Activated naive CD4-positive, alpha-beta T cell treated with anti-CD3 and anti-CD28 coated beads, Interleukin-2, amount 50 U/mL, for 24 hours (primary cell): Measurements from ENCODE around the gene SLC35A2.

Experiments used
- H3K27ac Mint-ChIP-seq: one replicate; pipeline ENCODE4 v1.8.0; 2021; ENCODE audit warnings: mild to moderate bottlenecking, mixed read lengths
- H3K27me3 Mint-ChIP-seq: one replicate; pipeline ENCODE4 v1.8.0; 2021; ENCODE audit warnings: mixed read lengths
- H3K36me3 Mint-ChIP-seq: one replicate; pipeline ENCODE4 v1.8.0; 2021; ENCODE audit warnings: mixed read lengths
- H3K4me1 Mint-ChIP-seq: one replicate; pipeline ENCODE4 v1.8.0; 2021; ENCODE audit warnings: mixed read lengths
- H3K4me3 Mint-ChIP-seq: one replicate; pipeline ENCODE4 v1.8.0; 2021; ENCODE audit warnings: mild to moderate bottlenecking, mixed read lengths
- H3K9me3 Mint-ChIP-seq: one replicate; pipeline ENCODE4 v1.8.0; 2021; ENCODE audit warnings: mixed read lengths

The SLC35A2 gene

DNA sequence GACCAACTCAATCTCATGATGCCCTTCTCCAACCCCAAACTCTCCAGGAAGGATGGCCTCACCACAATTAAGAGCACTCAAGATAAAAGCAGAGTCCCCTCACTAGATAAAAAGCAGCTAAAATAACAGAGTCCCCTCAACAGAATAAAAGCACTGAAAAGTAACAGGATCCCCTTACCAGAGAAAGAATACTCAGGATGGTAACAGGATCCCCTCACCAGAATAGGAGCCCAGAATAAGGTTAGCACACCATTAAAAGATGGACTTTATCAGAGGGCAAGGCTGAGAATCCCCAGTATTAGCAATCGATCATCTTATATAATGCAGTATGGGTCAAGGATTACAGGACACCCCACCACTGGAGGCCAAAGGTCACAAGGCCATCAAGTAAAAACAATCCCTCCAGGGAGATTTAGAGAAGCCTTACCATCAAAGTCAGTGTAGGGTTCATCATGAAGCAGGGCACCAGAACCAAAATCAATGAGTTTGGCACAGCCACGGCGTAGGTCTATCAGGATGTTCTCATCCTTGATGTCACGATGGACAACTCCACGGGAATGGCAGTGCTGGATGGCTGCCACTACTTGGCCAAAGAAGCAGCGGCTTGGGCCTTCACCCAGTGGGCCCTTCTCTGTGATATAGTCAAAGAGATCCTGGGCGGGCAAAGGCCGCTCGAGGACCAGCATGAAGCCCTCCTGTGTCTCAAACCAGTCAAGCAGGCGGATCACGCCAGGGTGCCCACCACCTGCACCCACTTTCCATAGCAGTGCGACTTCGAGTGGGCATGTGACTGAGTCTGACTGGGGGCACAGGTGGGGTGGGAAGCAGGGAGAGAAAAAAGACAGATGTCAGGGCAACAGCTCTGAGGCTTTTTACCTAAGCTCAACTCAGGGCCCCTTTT, 3.4 kb upstream of the SLC35A2 start:
- Mint-ChIP-seq H3K27me3 (no peaks in the 10 kb centered on the region), H3K27ac (peak overlapping the region; percentile 74), H3K9me3 (no peaks in the 10 kb centered on the region), H3K4me3 (peak overlapping the region; percentile 95), H3K36me3 (peaks cover 8% of the 10 kb centered on the region), H3K4me1 (peaks cover 51% of the 10 kb centered on the region)

DNA sequence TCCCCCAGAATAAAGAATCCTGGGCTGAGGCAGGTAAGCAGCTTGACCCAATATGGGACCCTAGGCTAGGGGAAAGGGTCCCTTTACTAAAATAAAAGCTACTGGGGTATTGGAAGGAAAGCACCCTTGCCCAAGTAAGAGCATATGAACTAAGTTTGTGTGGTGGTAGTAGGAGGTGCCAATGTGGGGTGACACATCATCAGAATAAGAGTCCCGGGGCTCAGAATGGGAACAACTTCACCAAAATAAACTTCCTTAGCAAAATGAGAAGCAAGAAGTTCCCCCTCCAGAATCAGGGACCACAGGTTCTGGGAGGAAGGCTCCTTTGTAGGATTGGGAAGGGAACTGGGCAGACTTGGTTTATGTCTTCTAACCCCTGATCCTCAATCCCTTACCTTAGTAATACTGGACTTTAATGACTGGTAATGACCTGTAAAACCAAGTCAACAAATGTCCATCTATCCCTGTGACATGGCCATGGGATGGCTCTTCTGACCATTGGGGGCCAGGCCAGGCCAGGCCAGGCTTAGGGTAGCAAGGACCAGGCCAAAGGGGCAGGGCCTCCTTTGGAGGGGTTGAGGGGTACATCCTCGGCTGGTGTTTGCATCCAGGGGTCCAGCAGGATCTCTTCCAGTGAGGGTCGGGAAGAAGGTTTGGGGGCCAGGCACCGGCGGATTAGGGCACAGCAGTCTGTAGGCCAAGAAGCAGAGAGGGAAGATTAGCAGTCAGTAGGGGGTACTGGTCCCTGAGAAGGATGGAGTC, 2.3 kb upstream of the SLC35A2 start:
- Mint-ChIP-seq H3K4me1 (peaks cover 48% of the 10 kb centered on the region), H3K4me3 (peak overlapping the region; percentile 95)

DNA sequence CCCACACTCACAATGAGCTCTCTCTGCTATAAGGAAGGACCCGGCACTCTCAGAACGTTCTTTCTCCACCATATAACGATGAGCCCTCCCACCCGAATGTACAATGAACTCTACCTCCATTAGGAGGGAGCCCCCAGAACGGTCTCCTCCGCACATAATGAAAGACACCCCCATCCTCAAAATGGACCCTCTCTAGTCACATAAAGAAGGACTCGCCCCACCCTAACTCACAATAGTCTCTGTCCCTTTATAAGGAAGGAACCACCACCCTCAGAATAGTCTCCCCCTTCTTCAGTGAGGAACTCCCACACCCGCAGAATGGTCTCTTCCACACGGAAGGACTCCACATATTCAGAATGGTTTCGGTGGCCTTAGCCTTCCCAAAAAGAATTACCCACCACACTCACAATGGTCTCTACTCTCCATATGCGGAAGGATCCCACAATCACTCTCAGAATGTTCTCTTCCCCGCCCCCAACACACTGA, 477 bp downstream of the SLC35A2 start:
- Mint-ChIP-seq H3K4me3 (peak overlapping the region; percentile 91), H3K27ac (peak overlapping the region; percentile 99), H3K9me3 (no peaks in the 10 kb centered on the region), H3K27me3 (no peaks in the 10 kb centered on the region), H3K4me1 (peaks cover 44% of the 10 kb centered on the region), H3K36me3 (peaks cover 2% of the 10 kb centered on the region)

More for the DNA sequence above, 2.3 kb upstream of the SLC35A2 start:
- H3K36me3 Mint-ChIP-seq = peaks cover 8% of the 10 kb centered on the region
- peak overlapping the region; percentile 74 for H3K27ac Mint-ChIP-seq
- H3K27me3 Mint-ChIP-seq = no peaks in the 10 kb centered on the region
- no peaks in the 10 kb centered on the region for H3K9me3 Mint-ChIP-seq

DNA sequence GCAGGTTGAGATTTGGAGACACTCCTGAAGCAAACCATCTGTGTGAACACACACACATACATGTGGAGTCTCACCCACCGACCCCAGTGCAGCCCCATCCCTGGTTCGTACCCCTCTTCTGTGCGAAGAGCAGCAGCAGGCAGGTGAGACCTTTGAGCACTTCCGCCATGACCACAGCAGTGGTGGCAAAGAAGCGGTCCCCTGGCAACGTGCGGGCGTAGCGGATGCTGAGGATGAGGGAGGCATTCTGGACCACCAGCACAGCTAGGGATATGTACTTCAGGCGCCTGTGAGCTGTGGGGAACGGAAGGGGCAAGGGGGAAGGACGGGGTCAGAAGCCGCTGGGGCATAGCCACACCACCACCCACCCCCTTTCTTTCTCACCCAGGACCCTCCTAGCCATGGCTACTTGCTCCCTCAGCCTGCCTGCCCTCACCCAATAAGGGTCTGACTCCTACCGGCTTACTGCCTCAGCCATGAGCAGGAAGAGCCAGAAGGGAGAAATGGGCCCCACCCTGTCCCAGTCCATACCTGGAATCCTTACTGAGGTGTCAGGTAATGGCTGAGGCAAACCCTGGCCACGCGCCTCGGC, 1.6 kb downstream of the SLC35A2 start:
- Mint-ChIP-seq H3K27ac (no peak overlapping the region), H3K9me3 (no peaks in the 10 kb centered on the region), H3K4me3 (no peak overlapping the region), H3K4me1 (peaks cover 36% of the 10 kb centered on the region), H3K36me3 (peaks cover 2% of the 10 kb centered on the region), H3K27me3 (no peaks in the 10 kb centered on the region)

DNA sequence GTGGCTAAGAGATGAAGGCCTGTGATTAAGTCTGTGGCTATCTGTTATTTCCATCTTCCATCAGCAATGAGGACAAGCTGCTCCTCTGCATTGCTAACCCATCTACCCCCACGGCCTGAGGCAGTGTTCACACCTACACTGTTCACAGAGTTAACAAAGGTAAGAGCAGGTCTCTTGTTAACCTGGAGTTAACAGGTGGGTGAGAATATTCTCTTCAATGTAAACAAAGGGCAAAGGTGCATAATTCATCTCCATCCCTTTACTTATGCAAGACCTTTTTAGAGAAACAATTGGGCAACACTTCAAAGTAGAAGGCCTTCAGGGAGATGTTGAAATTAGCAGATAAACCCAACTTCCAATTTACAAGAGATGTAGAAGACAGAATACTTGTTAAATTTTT, 2.8 kb downstream of the SLC35A2 start:
- H3K27ac Mint-ChIP-seq = no peak overlapping the region
- no peaks in the 10 kb centered on the region for H3K9me3 Mint-ChIP-seq
- H3K27me3 Mint-ChIP-seq = no peaks in the 10 kb centered on the region
- peaks cover 24% of the 10 kb centered on the region for H3K4me1 Mint-ChIP-seq
- H3K36me3 Mint-ChIP-seq = peaks cover 2% of the 10 kb centered on the region
- no peak overlapping the region for H3K4me3 Mint-ChIP-seq

DNA sequence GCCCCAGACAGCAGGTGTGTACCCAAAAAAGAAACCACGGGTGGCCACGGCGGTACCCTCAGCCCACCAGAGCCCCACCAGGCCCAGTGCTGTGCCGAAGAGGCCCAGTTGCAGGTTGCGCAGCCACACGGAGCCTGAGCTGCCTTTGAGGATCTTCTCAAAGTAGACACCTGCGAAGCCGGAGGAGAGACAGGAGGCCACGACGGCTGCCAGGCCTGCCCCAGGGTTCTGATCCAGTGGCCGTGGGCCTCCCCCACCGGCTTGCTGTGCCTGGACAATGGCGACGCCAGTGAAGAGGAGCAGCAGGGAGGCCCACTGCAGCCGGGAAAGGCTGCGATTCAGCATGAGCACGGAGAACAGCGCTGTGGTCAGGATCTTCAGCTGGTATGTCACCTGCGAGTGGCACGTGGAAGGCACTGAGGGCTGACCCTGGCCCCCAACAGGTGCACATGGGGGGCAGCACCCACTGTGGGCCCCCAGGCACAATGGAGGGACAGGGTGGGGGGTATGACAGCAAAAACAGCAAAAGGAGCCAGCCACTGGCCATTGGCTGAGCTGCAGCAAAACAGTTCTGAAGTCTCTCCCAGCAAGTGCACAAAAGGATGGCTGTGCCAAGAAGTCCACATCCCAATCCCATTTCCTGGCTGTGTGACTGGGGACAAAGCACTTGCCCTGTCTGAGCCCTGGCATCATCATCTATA, 6.2 kb downstream of the SLC35A2 start:
- Mint-ChIP-seq H3K27me3 (no peaks in the 10 kb centered on the region), H3K4me3 (no peak overlapping the region), H3K9me3 (no peaks in the 10 kb centered on the region), H3K4me1 (peaks cover under 1% of the 10 kb centered on the region), H3K27ac (no peak overlapping the region), H3K36me3 (peaks cover 4% of the 10 kb centered on the region)

DNA sequence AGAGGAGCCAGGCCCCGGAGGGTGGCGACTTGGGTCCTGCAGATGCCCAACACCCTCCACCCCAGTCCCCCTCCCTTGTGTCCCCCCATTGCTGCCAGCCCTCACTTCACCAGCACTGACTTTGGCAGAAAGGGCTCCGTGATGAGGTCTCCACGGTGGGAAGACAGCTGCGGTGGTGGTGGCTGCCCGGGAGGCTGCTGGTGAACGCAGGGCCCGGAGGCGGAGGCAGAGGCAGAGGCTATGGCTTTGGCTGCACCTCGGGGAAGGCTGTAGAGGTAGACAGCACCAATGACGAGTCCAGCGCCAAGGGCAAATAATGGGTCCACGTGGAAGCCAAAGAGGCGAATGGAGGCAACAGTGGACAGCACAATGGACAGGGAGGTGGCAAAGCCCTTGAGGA, 6.8 kb downstream of the SLC35A2 start:
- no peaks in the 10 kb centered on the region for H3K4me1 Mint-ChIP-seq
- H3K36me3 Mint-ChIP-seq = peaks cover 4% of the 10 kb centered on the region
- no peak overlapping the region for H3K27ac Mint-ChIP-seq
- no peak overlapping the region for H3K4me3 Mint-ChIP-seq
- no peaks in the 10 kb centered on the region for H3K27me3 Mint-ChIP-seq
- no peaks in the 10 kb centered on the region for H3K9me3 Mint-ChIP-seq

DNA sequence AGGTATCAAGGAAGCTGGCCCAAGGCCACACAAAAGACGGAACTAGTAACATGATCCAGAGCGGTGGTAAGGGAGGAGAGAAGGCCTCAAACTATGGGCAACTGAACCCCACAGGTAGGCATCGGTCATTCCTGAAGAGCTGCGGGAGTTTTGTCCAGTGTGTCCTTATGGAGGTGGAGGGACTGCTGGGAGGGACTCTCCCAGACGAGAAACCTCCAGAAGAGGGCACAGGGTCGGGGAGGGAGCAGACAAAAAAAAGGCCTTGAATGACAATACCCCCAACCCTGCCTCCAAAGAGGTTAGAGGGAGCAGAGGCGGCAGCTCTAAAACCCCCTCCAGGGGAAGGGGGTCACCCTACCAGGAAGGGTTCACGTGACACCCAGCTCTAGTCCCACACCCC, 7.3 kb downstream of the SLC35A2 start:
- no peaks in the 10 kb centered on the region for H3K4me1 Mint-ChIP-seq
- no peak overlapping the region for H3K27ac Mint-ChIP-seq
- H3K36me3 Mint-ChIP-seq = peaks cover 4% of the 10 kb centered on the region
- H3K4me3 Mint-ChIP-seq = no peak overlapping the region
- H3K27me3 Mint-ChIP-seq = no peaks in the 10 kb centered on the region
- no peaks in the 10 kb centered on the region for H3K9me3 Mint-ChIP-seq

DNA sequence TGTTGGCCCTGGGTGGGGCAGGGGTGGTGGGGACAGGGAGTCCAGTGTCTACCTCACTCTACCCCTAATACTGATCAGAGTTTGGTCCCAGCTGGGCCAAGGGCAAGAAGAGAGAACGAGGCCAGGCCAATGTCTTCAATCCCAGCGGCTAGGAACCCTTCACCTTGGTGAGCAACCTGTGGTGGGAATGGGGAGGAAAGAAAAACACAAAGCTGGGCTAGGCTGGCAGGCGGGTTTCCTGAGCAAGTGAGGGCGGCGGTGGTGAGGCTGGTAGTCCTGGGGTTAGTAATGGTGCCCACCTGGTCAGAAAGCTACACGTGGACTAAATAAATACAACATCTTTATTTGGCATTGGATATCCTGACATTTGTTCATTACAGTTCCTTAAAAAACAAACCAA, 8.2 kb downstream of the SLC35A2 start:
- Mint-ChIP-seq H3K27me3 (no peaks in the 10 kb centered on the region), H3K36me3 (peaks cover 4% of the 10 kb centered on the region), H3K4me1 (no peaks in the 10 kb centered on the region), H3K9me3 (no peaks in the 10 kb centered on the region), H3K4me3 (no peak overlapping the region), H3K27ac (peak overlapping the region; percentile 70)

DNA sequence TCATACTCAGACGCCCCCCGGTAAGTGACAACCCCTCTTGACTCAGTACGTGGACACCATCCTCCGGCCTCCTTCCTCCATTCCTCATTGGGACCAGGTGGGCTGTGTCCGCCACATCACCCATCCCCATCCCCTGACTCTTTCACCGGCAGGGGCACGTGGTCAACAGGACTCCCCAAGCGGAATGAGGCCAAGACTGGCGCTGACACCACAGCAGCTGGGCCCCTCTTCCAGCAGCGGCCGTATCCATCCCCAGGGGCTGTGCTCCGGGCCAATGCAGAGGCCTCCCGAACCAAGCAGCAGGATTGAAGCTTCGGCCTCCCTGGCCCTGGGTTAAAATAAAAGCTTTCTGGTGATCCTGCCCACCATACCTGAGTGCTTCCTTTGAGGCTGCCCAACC, 8.7 kb downstream of the SLC35A2 start:
- Mint-ChIP-seq H3K27ac (no peak overlapping the region), H3K27me3 (no peaks in the 10 kb centered on the region), H3K9me3 (no peaks in the 10 kb centered on the region), H3K36me3 (peaks cover 4% of the 10 kb centered on the region), H3K4me1 (no peaks in the 10 kb centered on the region), H3K4me3 (no peak overlapping the region)

DNA sequence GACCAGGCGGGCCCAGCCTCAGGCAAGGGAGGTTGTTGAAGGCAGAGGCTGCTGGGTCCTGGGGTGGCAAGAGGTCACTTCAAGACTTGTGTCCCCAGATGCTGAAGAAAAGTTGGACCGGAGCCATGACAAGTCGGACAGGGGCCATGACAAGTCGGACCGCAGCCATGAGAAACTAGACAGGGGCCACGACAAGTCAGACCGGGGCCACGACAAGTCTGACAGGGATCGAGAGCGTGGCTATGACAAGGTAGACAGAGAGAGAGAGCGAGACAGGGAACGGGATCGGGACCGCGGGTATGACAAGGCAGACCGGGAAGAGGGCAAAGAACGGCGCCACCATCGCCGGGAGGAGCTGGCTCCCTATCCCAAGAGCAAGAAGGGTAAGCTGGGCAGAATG, 9.3 kb downstream of the SLC35A2 start:
- no peak overlapping the region for H3K4me3 Mint-ChIP-seq
- H3K27ac Mint-ChIP-seq = no peak overlapping the region
- H3K36me3 Mint-ChIP-seq = peaks cover 4% of the 10 kb centered on the region
- no peaks in the 10 kb centered on the region for H3K27me3 Mint-ChIP-seq
- no peaks in the 10 kb centered on the region for H3K4me1 Mint-ChIP-seq
- H3K9me3 Mint-ChIP-seq = no peaks in the 10 kb centered on the region

DNA sequence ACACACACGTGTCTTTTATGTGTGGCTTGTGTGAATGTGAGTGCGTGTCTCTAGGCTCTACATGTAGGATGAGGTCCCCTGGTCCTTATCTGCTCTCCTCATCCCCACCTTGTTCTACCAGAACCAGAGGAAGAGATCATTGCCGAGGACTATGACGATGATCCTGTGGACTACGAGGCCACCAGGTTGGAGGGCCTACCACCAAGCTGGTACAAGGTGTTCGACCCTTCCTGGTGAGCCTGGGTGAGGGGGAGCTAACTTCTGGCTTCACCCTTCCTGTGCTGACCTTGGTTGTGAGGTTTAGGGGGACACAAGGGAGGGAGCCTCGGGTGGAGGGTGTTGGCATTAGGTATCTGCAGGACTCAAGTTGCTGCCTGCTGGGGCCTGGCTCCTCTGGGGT, 10.4 kb downstream of the SLC35A2 start:
- Mint-ChIP-seq H3K27ac (peak overlapping the region; percentile 65), H3K36me3 (peaks cover 4% of the 10 kb centered on the region), H3K27me3 (no peaks in the 10 kb centered on the region), H3K4me1 (no peaks in the 10 kb centered on the region), H3K4me3 (no peak overlapping the region), H3K9me3 (no peaks in the 10 kb centered on the region)

DNA sequence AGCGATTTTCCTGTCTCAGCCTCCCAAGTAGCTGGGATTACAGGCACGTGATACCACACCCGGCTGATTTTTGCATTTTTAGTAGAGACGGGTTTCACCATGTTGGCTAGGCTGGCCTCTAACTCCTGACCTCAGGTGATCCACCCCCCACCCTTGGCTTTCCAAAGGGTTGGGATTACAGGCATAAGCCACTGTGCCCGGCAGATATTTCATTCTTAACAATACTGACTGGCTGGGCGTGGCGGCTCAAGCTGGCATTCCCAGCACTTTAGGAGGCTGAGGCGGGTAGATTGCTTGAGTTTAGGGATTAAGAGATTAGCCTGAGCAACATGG, 12.4 kb downstream of the SLC35A2 start:
- H3K4me1 Mint-ChIP-seq = peaks cover 11% of the 10 kb centered on the region
- H3K36me3 Mint-ChIP-seq = peaks cover 4% of the 10 kb centered on the region
- H3K9me3 Mint-ChIP-seq = no peaks in the 10 kb centered on the region
- no peak overlapping the region for H3K27ac Mint-ChIP-seq
- no peaks in the 10 kb centered on the region for H3K27me3 Mint-ChIP-seq
- peak overlapping the region; percentile 33 for H3K4me3 Mint-ChIP-seq

DNA sequence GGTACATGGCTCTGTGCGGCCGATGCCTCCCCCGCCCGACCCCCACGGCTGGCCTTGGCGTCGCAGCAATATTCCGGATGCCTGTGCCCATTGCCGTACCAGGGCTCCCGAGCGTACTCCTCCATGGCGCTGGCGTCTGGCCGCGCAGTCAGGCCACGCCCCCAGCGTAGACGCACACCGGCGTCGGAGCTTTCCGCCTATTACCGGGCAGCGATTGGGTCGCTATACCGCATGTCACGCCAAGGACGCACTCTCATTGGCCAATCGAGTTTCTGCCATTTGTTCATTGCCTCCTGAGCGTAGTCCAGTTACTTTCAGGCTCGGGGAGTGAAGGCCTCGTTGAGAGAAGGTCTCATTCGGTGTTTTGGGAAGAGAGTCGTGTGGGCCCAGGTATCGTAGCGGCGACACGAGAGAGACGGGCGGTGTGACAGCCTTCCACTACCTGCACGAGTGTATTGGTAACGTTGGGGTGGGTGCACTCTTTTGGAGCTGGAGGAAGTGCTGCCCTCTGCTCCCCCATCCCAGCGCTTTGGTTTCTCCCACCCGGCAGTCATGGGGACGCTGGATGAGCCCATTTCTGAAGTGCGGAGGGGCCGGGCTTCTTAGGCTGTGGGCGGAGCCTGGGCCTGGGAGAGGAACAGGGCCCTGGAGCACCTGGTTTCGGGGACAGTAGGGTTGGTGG, 13.7 kb downstream of the SLC35A2 start, which contains the start of the genes PQBP1 and TIMM17B:
PQBP1 (plus strand) TSS at position 306 of the 682 bp plus-strand sequence. CDS start 580 bp downstream, outside the sequence.
TIMM17B (minus strand) TSS at position 144 of the 682 bp plus-strand sequence; CDS start at position 125, 19 bp downstream.
- H3K4me3 Mint-ChIP-seq = peak within 1 kb of the TSS; percentile 93
- no peaks in the 10 kb centered on the region for H3K27me3 Mint-ChIP-seq
- no peaks in the 10 kb centered on the region for H3K9me3 Mint-ChIP-seq
- H3K4me1 Mint-ChIP-seq = peaks cover 11% of the 10 kb centered on the region
- peaks cover 4% of the 10 kb centered on the region for H3K36me3 Mint-ChIP-seq
- H3K27ac Mint-ChIP-seq = peak within 1 kb of the TSS; percentile 99
